ENCODE data around the gene OTX2.

Gene OTX2

DNA sequence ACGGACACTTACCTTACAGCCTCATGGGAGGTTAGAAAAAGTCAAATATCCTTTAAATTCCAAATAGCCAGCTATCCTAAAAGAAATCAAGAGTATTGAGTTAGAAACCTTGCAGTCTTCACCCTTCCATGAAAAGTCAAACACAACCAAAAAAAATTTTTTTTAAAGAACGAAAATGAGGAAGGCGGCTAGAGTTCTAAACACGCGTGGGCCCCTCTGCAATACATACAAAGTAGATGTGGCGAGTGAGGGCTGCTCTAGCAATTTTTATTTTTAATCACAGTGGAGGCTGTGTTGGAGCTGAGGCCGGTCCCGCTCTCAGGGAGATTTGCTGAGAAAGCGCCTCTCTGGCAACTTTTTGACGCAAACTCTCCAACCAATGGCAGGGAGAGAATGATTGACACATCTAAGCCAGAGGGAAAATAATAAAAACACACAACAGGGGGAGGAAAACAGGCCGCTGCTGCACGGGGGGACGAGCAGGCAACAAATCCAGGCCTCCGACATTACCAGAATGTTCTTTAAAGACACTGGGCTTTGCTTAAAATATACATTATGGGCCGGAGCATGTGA, at the start of gene OTX2:
Gene OTX2 (minus strand): TSS at position 333 of the 573 bp plus-strand sequence. CDS start 5,023 bp downstream, outside the sequence.
- no peak for DNase-seq

DNA sequence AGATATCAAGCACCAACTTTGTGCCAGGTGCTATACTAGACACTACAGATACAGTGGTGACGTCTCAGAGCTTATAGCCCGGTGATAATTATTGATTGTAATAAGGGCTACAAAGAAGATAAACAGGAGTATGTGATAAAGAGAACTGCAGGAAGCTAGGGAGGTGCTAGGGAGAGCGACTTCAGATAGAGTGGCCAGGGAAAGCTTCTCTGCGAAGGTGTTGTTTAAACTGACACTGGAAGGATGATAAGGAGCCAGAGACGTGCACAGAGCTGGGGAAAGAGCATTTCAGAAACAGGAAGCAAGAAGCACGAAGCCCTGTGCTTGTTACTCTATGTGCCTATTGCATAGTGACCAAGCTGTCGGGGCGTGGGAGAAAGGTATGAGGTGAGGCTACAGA, 48.1 kb upstream of the OTX2 start:
- no peak for DNase-seq

DNA sequence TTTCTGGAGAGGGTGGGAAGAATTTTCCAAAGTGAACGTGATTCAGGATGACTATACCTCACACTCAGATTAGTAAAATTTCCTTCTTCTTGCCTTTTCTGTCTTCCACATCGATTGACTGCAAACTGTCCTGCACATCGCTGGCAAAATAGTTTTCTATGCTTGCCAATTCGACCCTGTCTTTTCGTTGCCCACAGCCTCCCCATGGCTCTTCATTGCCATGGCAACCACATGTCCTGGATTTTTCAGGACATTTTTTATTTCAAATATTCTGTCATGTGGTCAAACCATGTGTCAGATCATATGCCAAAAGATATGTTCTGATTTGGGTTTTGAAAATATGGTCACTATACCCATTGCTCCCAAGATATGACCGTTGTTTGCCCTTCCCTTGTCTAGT, 46.9 kb upstream of the OTX2 start:
- DNase-seq, result no peak

DNA sequence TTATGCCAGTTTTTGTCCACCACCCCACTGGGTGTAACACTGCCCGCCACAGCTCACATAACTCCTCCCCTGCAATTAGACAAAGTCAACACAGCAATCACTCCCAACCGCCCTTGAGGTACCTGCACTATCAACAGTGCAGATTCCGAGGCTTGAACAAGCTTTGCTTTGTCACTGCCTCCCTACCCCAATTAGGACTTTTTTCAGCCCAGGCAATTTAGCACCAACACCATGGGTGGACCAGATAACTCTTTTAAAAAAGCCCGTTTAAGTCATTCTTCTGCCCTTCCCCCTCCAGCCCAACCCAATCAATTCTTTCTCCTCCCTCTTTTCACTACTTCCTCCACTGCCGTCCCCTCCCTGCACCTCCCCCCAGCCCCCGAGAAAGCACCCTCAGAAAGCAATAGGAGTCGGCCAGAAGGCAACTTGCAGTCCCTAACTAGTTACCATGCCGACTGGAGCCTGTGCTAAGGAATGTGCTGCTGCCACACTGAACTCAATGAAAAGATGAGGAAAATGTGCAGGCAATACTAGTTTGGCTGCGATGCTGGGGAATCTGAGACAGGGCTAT, 45.7 kb upstream of the OTX2 start:
- no peak for DNase-seq

DNA sequence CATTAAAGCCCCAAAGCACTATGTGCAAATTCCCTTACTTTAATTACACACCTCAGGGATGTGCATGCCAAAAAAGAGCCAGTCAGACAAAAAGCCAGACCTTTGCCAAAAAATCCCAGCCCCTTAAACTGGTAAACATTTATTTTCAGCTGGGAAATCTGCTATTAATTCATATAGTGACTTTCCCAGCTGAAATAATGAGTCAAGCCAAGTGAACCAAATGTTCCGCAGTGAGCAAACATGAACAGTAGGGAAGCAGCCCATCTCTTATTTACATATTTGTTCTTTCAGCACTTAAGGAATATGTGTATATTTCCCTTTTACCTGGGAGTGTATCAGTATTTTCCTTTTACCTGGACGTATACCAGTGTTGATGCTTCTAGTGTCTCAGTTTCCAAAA, 44.0 kb upstream of the OTX2 start:
- no peak for DNase-seq

DNA sequence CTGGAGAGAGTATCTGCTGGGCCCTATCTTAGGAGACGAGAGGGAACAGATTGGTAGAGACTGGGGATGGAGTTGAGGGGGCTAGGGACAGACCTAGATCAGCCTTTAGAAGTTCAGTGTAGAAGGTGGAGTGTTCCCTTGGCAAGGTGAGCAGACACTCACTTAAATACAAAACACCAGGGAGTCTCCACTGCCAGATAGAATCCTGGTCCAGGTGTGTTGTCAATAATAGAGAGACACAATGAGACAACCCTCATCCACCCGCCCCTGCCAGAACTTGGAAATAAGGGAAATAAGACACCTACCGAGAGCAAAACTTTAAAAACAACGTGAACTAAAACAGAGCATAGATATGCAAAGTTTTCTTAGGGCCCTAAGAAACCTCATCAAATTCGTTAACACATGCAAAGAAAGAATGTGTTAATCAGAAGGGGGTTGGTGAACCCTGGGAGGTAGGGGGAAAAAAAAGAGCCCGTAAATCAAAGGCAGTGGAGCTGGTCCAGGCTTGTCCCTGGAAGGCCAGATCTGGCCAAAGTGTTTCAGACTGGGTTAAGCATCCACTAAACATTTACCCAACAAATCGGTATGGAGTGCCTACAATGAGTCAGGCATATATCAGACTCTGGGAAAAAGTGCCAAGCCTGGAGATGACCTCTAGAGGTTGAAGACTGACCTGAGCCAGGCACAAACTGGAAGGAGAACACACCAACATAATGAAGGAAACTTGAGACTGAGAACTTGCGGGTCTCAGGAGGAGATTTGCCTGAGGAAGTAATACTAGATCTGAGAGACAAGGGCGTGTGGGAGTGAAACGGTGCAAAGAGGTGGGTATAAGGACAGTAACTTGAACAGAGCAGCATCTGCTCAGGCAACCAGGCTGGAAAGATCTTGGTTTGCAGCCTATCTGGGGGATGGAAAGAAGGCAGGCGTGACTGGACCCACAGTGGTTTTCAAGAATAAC, 37.0 kb upstream of the OTX2 start:
- no peak for DNase-seq

DNA sequence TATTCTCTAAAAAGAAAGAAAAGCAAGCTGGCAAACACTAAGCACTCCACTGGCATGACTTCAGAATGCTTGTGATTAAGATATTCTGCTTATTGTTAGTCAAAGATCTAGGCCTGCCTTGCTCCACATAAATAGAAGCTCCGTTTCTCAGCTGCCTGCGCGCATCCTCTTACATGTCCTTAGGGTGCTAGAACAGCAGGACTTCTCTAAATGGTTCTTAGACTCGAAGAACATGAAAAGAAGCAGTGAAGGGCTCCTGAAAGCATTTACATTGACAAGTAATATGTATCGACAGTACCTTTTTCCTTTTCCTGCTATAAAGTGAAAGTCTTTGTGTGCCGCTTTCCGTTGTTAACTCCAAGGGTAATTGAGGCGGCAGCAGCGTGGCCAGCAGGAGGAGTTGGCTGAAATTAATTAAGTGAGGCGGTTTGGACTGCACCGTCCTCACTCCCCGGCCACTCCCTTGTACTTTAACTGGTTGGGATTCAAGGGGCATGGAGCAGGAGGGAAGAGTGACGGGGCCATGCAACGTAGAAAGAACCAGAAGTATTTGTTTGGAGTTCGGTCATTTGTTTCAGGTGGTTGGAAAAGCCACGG, 34.2 kb upstream of the OTX2 start:
- no peak for DNase-seq

DNA sequence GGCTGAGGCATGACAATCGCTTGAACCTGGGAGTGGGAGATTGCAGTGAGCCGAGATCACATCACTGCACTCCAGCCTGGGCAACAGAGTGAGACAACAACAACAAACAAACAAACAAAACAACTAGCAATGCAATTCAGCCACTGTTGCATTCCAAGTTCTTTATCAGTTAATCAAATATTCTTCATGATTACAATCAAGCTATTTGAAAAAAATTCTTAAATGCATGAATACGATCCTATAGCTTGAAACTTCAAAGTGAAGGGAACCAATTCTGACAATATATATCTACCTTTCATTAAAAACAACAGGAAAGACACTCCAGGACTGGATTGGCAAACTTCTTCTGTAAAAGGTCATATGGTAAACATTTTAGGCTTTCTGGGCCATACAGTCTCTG, 31.3 kb upstream of the OTX2 start:
- DNase-seq, result no peak

DNA sequence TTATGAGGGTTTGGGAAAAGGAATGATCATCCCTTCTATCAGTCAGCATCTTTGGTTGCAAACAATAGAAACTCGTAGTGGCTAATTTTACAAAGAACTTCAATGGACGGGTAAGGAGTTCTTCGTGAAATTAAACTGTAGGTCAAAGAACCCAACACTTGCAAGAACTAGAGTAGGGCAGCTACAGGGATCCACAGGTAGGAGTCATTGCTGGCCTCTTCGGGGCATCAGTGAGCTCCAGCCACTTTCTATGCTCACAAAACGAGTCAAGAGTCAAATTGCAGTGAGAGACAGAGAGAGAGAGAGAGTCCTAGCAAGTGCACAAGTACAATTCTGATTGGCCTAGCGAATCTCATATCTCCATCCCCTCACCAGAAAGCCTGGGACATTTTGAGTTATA, 29.9 kb upstream of the OTX2 start:
- DNase-seq, result no peak

DNA sequence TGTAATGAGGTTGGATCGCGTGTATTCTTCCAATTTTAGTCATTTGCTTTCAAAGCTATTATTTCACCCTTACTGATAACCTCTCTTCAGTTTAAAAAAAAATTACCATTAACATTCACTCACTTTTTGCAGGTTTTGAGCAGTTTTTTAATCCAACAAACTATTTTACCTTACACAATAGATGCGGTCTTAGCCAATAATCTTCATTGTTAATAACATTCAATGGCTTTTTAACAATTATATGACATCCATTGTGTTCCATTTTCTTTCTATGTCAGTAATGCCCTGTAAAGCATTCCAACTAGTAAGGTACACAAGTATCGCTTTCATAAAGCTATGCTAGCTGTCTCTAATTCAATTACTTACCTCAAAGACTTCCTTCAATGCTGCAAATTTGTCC, 18.9 kb upstream of the OTX2 start:
- no peak for DNase-seq

DNA sequence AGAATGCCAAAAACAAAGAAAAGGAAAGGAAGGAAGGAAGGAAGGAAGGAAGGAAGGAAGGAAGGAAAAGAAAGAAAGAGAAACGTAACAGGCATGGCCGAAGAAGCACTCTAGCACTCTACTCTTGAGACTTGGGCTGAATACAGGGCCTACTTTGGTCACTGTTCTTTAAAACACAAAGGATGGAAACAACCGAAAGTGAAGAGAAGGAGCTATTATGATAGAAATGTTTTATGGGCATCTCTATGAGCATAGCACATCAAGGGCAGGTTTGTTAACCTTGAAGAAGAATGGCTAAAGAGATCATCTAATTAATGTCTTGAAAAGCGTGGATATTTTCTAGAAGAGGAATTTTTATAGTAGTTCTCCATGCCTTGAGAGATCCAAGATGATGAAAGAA, 15.9 kb upstream of the OTX2 start:
- no peak for DNase-seq

DNA sequence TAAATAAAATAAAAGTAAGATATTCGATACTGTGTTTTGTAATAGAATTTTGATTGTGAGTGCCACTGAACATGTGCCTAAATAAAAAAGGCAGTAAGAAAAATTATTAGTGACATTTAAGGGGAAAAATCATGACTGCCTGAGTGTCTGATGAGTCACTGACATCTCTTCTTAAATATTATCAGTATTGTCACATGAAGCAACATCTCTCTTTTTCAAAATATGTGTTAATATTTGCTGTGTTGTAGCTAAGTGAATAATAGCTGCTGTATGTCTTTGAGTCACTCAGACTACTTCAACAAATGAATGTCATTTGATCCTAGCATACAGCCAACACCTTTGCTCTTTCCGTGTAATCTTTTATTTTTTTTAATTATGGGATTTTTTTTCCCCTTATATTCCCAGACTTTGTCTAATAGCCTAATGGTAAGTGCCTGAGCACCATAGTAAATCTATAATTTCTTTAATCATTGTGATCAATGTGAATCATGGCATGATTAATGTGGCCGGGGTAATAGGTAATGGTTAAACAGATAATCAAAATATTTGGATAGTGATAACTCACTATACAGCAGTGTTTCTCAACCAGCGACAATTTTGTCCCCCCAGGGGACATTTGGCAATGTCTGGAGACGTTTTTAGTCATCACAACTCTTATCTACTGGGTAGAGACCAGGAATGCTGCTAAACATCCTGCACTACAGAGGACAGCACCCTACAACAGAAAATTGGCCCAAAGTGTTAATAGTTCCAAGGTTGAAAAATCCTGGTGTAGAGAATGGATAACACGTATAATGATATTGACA, 11.7 kb upstream of the OTX2 start:
- no peak for DNase-seq

DNA sequence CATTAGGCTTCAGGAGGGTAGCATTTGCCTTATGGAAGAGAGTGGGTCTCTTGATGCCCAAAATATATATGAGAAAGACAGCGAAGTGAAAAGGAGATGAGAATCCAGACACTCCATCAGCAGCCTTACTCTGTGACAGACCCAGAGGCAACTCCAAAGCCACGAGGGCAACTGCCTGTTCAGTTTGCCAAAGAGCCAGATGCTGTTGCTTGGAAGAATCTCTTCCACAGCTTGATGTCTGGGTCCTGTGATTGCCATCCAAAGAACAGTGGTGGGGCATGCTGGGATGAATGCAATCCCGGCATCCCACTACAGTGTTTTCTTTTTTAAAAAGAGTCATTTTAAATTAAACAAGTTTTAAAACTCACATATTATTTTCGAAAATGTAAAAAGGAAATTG, 10.9 kb upstream of the OTX2 start:
- no peak for DNase-seq

DNA sequence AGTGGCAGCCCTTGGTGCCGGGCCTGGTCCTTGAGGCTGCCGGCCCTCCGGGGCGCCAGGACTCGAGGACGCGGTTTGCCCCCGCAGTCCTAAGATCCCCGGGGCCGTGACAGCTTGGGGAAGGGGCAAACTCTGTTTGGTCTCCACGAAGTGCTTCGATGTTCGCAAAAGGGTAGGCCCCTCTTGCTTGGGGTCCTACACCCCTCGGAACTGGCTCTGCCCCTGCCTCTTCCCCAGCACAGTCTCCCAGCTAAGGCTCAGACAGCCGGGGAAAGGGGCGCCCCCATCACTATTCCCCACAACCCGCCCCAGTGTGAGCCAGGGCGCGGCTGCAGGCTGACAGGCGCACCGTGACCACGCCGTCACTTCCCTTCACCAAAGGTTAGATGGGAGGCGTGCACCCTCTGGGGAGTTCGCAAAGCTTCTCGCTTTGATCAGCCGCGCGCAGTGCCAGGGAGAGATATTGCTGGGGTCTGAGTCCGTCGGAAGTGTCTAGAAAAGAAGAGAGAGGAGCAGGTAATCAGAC, 7.2 kb upstream of the OTX2 start:
- DNase-seq, result no peak

DNA sequence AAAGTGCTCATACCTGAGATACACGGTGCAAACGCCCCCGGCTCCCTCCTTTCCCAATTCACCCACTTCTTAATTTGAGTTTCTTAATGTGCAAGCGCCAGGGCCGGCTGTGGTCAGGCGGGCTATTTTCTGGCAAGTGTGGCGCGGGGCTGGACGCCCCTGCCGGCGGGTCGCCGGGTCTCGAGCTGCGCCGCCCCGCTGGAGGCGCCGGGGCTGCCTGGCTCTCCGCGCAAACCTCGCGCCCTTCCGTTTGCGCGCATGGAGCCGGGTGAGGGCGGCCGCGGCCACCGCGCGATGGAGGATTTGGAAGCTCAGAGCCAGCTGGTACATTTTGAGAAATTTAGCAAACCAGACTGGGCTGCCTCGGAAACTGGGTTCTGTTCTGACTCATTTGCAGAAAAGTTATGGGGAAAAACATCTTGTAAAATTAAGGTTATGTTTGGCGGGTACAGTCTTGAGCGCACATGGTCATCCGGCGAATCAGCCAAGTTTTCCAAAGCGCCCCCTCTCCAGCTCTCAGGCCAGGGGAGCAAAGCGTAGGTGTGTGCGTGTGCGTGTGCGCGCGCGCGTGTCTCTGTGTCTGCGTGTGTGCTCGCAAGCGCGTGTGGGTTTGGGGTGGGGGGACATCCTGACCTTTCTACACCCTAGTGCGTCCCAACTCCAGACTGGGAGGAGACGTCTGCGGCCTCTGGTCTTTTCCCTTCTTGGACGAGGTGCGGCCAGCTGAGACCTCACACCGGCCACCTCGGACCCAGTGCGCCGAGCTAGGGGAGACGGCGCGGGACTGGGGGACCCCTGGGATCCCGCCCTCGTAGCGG, 6.5 kb upstream of the OTX2 start:
- DNase-seq, result no peak

DNA sequence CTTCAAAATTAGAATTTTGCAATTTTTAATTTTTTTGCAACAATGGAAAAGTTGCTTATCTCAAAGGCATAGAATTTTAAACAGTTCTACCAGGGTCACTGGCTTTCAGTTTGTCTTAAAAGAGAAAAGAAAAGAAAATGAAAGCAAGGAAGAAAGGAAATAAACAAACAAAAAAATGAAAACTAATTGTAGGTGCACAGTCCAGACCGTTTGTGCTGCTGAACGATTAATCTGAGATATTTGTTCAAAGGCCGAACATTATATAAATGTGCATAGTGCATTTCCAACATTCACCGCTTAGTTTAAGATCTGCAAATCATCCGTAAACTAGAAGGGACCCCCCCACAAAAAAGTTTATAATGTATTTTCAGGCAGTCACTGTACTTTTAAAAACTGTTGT, 5.5 kb upstream of the OTX2 start:
- no peak for DNase-seq

DNA sequence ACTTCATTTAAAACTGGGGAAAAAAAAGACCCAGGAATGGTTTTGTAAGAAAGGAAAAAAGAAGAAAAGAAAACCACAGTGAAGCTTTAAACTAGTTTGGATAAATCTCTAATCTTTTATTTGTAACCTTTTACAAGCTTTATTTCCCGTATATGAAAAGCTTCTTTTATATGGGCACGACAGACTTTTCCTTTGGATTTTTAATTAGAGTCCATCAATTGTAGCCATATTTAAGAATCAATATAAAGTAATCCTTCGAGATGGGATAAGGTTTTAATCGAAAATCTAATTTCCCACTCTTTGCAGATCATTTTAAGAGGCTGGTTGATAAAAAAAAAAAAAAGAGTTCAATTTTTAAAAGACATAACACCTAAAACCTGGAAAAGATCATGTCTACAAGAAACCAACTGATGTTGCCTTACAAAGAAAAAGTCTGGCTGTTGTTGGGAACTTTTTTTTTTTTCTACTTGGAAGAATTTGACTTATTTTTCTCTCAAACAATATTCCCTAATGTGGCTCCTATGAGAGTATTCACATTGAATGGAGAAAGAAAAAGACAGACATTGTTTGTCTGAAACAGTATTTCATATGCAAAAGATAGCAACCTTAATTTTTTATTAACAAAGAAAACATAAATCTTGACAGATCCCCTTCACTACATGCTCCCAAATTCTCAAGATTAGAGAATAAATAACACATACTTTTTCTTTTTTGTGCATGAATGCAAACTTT, 4.9 kb upstream of the OTX2 start:
- DNase-seq, result no peak

DNA sequence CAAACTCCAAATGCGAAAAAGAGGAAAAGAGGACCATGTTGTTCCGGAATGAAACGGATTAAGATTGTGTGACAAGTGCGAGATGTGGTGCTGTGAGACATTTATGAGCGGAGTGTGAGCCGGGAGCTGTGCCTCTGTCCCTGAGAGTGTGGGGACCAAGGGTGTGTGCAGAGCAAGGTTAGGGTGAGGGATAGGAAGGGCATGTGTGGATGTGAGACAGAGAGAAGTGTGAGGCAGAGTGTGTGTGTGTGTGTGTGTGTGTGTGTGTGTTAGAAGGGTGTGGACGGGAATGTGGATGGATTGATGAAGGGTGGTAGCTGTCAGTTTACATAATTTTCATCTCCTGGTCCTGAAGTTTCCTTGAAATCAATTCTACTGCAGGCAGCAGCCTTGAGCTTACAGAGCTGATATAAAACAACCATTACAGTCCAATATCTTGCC, 4.3 kb upstream of the OTX2 start:
- DNase-seq, result no peak

DNA sequence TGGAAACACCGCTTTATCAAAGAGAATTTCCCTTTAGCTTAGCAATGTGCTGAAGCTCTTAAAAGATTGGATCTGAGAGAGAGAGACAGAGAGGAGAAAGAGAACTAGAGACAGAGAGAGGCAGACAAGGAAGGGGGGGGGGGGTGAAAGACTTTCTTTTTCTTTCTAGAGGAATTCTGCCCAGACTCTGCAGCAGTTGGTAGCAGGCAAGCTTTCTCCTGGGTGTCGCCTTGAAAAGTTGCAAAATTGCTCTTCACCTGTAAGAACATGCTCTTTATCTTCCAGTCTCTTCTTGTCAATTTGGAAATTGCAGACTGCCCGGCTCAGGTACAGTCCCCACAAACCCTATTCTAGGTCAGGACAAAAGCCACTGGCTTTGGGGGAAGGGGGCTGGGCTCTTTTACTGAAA, 2.9 kb upstream of the OTX2 start:
- DNase-seq, result no peak

DNA sequence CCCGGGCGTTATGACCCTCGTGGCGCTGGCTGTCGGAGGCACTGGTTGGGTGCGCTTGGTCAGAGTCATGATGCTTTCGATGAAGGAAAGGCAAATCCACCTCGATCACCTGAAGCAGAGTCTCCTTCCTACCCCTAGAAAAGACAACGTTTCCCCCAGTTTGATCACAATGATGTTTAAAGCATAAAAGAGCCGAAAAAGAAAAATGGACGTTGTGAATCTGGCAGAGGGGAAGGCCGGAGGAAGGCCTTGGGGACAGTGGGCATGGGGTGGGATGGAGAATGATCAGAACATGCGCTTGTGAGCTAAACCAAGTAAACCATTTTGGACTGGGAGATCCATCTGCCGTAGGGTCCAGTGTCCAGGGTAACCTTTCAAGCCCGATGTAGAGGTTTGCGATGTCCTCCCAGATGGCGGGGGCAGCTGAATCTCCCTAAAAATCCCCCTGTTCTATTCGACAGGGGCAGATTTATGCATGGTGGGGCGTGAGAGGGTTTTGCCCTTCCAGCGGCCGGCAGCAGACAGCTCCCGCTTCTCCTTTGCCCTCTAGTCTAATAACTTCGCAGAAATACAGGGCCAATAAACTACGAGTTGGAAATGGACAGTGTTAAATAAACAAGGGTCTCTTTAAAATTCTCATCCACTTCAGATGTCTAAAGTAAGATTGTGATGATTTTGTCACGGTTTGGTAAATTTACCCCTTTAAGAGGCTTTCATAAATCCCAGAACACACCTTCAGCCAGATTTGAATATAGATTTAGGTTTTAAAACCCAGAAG, 2.3 kb upstream of the OTX2 start:
- no peak for DNase-seq

All from activated CD4-positive, CD25-positive, alpha-beta regulatory T cell (primary cell).